Activated CD4-positive, alpha-beta T cell treated with anti-CD3 and anti-CD28 coated beads, Interleukin-2, amount 10 ng/mL, durations not matched to agents 7 days and 5 days (primary cell): ENCODE data around the gene SRGAP3. TPM values are rescaled to one million over a fixed set of nuclear protein-coding genes. Genes with fewer than 3 reads are reported as not detected.

Experiments used
- CTCF ChIA-PET: fragments of 350-600 bp; sonication (Branson Sonifier 250); formaldehyde crosslinking; loops from one replicate; lab custom pipeline; 2021; ENCODE audit warnings: antibody characterized with exemption; lab: Charles Lee
- POLR2A ChIA-PET: fragments of 350-600 bp; sonication (Branson Sonifier 250); formaldehyde crosslinking; loops from one replicate; lab custom pipeline; 2021; ENCODE audit warnings: antibody characterized with exemption; lab: Charles Lee
- DNase-seq: peaks from one replicate; pipeline ENCODE4 v3.0.0-alpha.2; 2020
- H3K27ac Mint-ChIP-seq: one replicate; pipeline ENCODE4 v1.8.0; 2021; ENCODE audit warnings: mild to moderate bottlenecking, moderate library complexity, mixed read lengths
- H3K27me3 Mint-ChIP-seq: one replicate; pipeline ENCODE4 v1.8.0; 2021; ENCODE audit warnings: mixed read lengths
- H3K36me3 Mint-ChIP-seq: one replicate; pipeline ENCODE4 v1.8.0; 2021; ENCODE audit warnings: low read depth, mixed read lengths
- H3K4me1 Mint-ChIP-seq: one replicate; pipeline ENCODE4 v1.8.0; 2021; ENCODE audit warnings: mixed read lengths
- H3K4me3 Mint-ChIP-seq: one replicate; pipeline ENCODE4 v1.8.0; 2021; ENCODE audit warnings: mild to moderate bottlenecking, moderate library complexity, mixed read lengths
- H3K9me3 Mint-ChIP-seq: one replicate; pipeline ENCODE4 v1.8.0; 2021; ENCODE audit warnings: mixed read lengths
- total RNA-seq, 2 experiments: library from RNA; stranded (reverse); gene quantifications; one replicate each; pipeline ENCODE4 v1.2.3, GENCODE V29; 2021

The SRGAP3 gene
- total RNA-seq, 2 experiments from 2014 or later, result 3.2 to 4.0 TPM

GRCh38 chr3:9170851-9171160, 78.6 kb downstream of the SRGAP3 start:
- no peaks in the 10 kb centered on the region for H3K27me3 Mint-ChIP-seq
- ChIA-PET CTCF (interaction anchor here (1.1 kb wide), 1 partner anchor 22 kb away, joined by 3 read pairs; no protein-coding TSS in a partner anchor), POLR2A (no interaction called here)
- DNase-seq, result no peak
- no peak overlapping the region for H3K4me3 Mint-ChIP-seq
- H3K4me1 Mint-ChIP-seq, result peaks cover 23% of the 10 kb centered on the region
- no peaks in the 10 kb centered on the region for H3K9me3 Mint-ChIP-seq
- peaks cover 1% of the 10 kb centered on the region for H3K36me3 Mint-ChIP-seq
- peak overlapping the region; percentile 44 for H3K27ac Mint-ChIP-seq

GRCh38 chr3:9169956-9170850, 79.2 kb downstream of the SRGAP3 start:
- ChIA-PET POLR2A (no interaction called here), CTCF (interaction anchor here (1.1 kb wide), 1 partner anchor 22 kb away, joined by 3 read pairs; no protein-coding TSS in a partner anchor)
- H3K27ac Mint-ChIP-seq, result peak overlapping the region; percentile 83
- H3K4me1 Mint-ChIP-seq, result peaks cover 23% of the 10 kb centered on the region
- H3K36me3 Mint-ChIP-seq, result peaks cover 1% of the 10 kb centered on the region
- no peaks in the 10 kb centered on the region for H3K9me3 Mint-ChIP-seq
- peak; percentile 56 for DNase-seq
- no peaks in the 10 kb centered on the region for H3K27me3 Mint-ChIP-seq
- peak overlapping the region; percentile 26 for H3K4me3 Mint-ChIP-seq

GRCh38 chr3:9169326-9169725, 80.1 kb downstream of the SRGAP3 start:
- Mint-ChIP-seq H3K27me3 (no peaks in the 10 kb centered on the region), H3K36me3 (peaks cover 1% of the 10 kb centered on the region), H3K27ac (no peak overlapping the region), H3K4me1 (peaks cover 23% of the 10 kb centered on the region), H3K4me3 (peak overlapping the region; percentile 35), H3K9me3 (no peaks in the 10 kb centered on the region)
- no peak for DNase-seq
- ChIA-PET CTCF (no interaction called here), POLR2A (no interaction called here)

GRCh38 chr3:9168241-9168741, 81.2 kb downstream of the SRGAP3 start:
- H3K27ac Mint-ChIP-seq, result no peak overlapping the region
- peaks cover 15% of the 10 kb centered on the region for H3K4me1 Mint-ChIP-seq
- H3K36me3 Mint-ChIP-seq, result peaks cover 1% of the 10 kb centered on the region
- peak; percentile 82 for DNase-seq
- H3K4me3 Mint-ChIP-seq, result peak overlapping the region; percentile 35
- no peaks in the 10 kb centered on the region for H3K9me3 Mint-ChIP-seq
- ChIA-PET CTCF (interaction anchor here (0.7 to 2.2 kb wide), 5 partner anchors 9 to 82 kb away, joined by 3 to 7 read pairs (median 3); no protein-coding TSS in a partner anchor), POLR2A (no interaction called here)
- no peaks in the 10 kb centered on the region for H3K27me3 Mint-ChIP-seq

GRCh38 chr3:9167222-9167621, 82.2 kb downstream of the SRGAP3 start:
- Mint-ChIP-seq H3K27ac (no peak overlapping the region), H3K9me3 (no peaks in the 10 kb centered on the region), H3K36me3 (peaks cover 1% of the 10 kb centered on the region), H3K27me3 (no peaks in the 10 kb centered on the region), H3K4me1 (peaks cover 4% of the 10 kb centered on the region), H3K4me3 (no peak overlapping the region)
- CTCF ChIA-PET, result interaction anchor here (1.4 to 2.2 kb wide), 3 partner anchors 10 to 38 kb away, joined by 4 to 7 read pairs (median 5); no protein-coding TSS in a partner anchor
- POLR2A ChIA-PET, result no interaction called here
- DNase-seq, result no peak

GRCh38 chr3:9165421-9165820, 84.0 kb downstream of the SRGAP3 start:
- POLR2A ChIA-PET, result no interaction called here
- Mint-ChIP-seq H3K27ac (no peak overlapping the region), H3K4me3 (no peak overlapping the region), H3K27me3 (no peaks in the 10 kb centered on the region), H3K4me1 (peaks cover 6% of the 10 kb centered on the region), H3K36me3 (peaks cover 1% of the 10 kb centered on the region), H3K9me3 (no peaks in the 10 kb centered on the region)
- CTCF ChIA-PET, result no interaction called here
- DNase-seq, result no peak

- ChIA-PET CTCF (interaction anchor here (1.5 kb wide), 1 partner anchor 87 kb away, joined by 3 read pairs; the partner anchor contains the start of gene SRGAP3), POLR2A (no interaction called here)
- no peak for DNase-seq
- Mint-ChIP-seq H3K27ac (no peak overlapping the region), H3K4me3 (no peak overlapping the region), H3K4me1 (peaks cover 6% of the 10 kb centered on the region), H3K27me3 (no peaks in the 10 kb centered on the region), H3K36me3 (peaks cover 1% of the 10 kb centered on the region), H3K9me3 (no peaks in the 10 kb centered on the region)
These were observed 86.2 kb downstream of the SRGAP3 start for GRCh38 chr3:9163289-9163688.

GRCh38 chr3:9161811-9162210, 87.6 kb downstream of the SRGAP3 start:
- POLR2A ChIA-PET, result no interaction called here
- no peak overlapping the region for H3K4me3 Mint-ChIP-seq

GRCh38 chr3:9161298-9161697, 88.1 kb downstream of the SRGAP3 start:
- H3K36me3 Mint-ChIP-seq, result no peaks in the 10 kb centered on the region
- no peaks in the 10 kb centered on the region for H3K9me3 Mint-ChIP-seq
- H3K27me3 Mint-ChIP-seq, result no peaks in the 10 kb centered on the region
- H3K4me3 Mint-ChIP-seq, result no peak overlapping the region
- H3K4me1 Mint-ChIP-seq, result peaks cover 6% of the 10 kb centered on the region
- CTCF ChIA-PET, result interaction anchor here (0.9 to 1.5 kb wide), 2 partner anchors 19 to 37 kb away, joined by 3 read pairs; no protein-coding TSS in a partner anchor
- POLR2A ChIA-PET, result no interaction called here
- H3K27ac Mint-ChIP-seq, result no peak overlapping the region
- no peak for DNase-seq

More at GRCh38 chr3:9161811-9162210, 87.6 kb downstream of the SRGAP3 start:
- DNase-seq, result no peak
- H3K27ac Mint-ChIP-seq, result no peak overlapping the region
- no peaks in the 10 kb centered on the region for H3K27me3 Mint-ChIP-seq
- H3K9me3 Mint-ChIP-seq, result no peaks in the 10 kb centered on the region
- H3K4me1 Mint-ChIP-seq, result peaks cover 6% of the 10 kb centered on the region
- no peaks in the 10 kb centered on the region for H3K36me3 Mint-ChIP-seq
- CTCF ChIA-PET, result interaction anchor here (0.9 to 1.5 kb wide), 2 partner anchors 19 to 37 kb away, joined by 3 read pairs; no protein-coding TSS in a partner anchor

GRCh38 chr3:9158865-9159630, 90.4 kb downstream of the SRGAP3 start:
- ChIA-PET POLR2A (no interaction called here), CTCF (interaction anchor here (1.4 kb wide), 1 partner anchor 10 kb away, joined by 3 read pairs; no protein-coding TSS in a partner anchor)
- no peak overlapping the region for H3K27ac Mint-ChIP-seq
- no peaks in the 10 kb centered on the region for H3K27me3 Mint-ChIP-seq
- H3K4me3 Mint-ChIP-seq, result no peak overlapping the region
- no peaks in the 10 kb centered on the region for H3K9me3 Mint-ChIP-seq
- DNase-seq, result no peak
- H3K4me1 Mint-ChIP-seq, result peaks cover 6% of the 10 kb centered on the region
- H3K36me3 Mint-ChIP-seq, result no peaks in the 10 kb centered on the region

GRCh38 chr3:9157651-9158362, 91.6 kb downstream of the SRGAP3 start:
- CTCF ChIA-PET, result interaction anchor here (0.6 to 1.4 kb wide), 2 partner anchors 11 to 73 kb away, joined by 3 read pairs; no protein-coding TSS in a partner anchor
- H3K36me3 Mint-ChIP-seq, result no peaks in the 10 kb centered on the region
- POLR2A ChIA-PET, result no interaction called here
- no peak overlapping the region for H3K27ac Mint-ChIP-seq
- DNase-seq, result no peak
- no peaks in the 10 kb centered on the region for H3K27me3 Mint-ChIP-seq
- peaks cover 6% of the 10 kb centered on the region for H3K4me1 Mint-ChIP-seq
- no peak overlapping the region for H3K4me3 Mint-ChIP-seq
- peaks cover 2% of the 10 kb centered on the region for H3K9me3 Mint-ChIP-seq

- Mint-ChIP-seq H3K27ac (no peak overlapping the region), H3K27me3 (no peaks in the 10 kb centered on the region), H3K4me3 (no peak overlapping the region), H3K4me1 (peaks cover under 1% of the 10 kb centered on the region), H3K9me3 (peaks cover 4% of the 10 kb centered on the region), H3K36me3 (no peaks in the 10 kb centered on the region)
- POLR2A ChIA-PET, result no interaction called here
- no peak for DNase-seq
- CTCF ChIA-PET, result no interaction called here
These were observed 92.8 kb downstream of the SRGAP3 start for GRCh38 chr3:9156604-9157003.
